Limb (tissue), 2 donors: Measurements from ENCODE around the gene FTL.
"Not testable (repeated sequence)": the region's sequence is repeated elsewhere in the genome, so short reads cannot be mapped to it uniquely, and the experiment has no call there.

Source experiments
- DNase-seq, 2 donors: peaks; one replicate each; pipeline ENCODE4 v3.0.0-alpha.2; 2016; ENCODE audit errors: extremely low spot score in 2 of 2

Gene FTL

GRCh38 chr19:48965040-48965805 lies at the start of gene FTL:
Gene FTL (plus strand): TSS chr19:48965309. CDS start chr19:48965508, 199 bp downstream.
- DNase-seq = peak; percentile 93 to 95

GRCh38 chr19:48915757-48916156 lies 49.4 kb upstream of the FTL start:
- DNase-seq = no peak

DNA sequence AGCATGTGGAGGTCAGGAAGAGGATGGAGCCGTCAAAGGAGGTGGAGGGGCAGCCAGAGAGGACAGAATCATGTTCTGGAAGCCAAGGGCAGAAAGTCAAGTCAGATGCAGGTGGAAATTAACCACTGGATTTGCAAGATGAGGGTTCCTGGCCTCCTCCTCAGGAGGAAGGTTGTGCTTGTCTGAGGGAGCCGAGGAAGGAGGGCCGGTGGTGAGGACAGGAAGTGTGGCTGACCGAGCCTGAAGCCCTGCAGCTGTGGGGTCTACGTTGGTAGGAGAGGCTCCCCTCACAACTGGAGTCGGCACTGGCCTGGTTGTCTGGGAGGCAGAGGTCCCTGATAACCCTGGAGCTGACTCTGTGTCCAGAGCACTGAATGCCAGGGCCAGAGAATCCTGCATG lies 47.0 kb upstream of the FTL start:
- DNase-seq = no peak

GRCh38 chr19:48918801-48919247 lies 46.3 kb upstream of the FTL start:
- DNase-seq = no peak

- DNase-seq = not testable (repeated sequence)
Measured at GRCh38 chr19:48919271-48919670, 45.8 kb upstream of the FTL start.

- DNase-seq = no peak
Measured at GRCh38 chr19:48920949-48921348, 44.2 kb upstream of the FTL start.

- DNase-seq = no peak
Measured at GRCh38 chr19:48921721-48922500, 43.2 kb upstream of the FTL start.

DNA sequence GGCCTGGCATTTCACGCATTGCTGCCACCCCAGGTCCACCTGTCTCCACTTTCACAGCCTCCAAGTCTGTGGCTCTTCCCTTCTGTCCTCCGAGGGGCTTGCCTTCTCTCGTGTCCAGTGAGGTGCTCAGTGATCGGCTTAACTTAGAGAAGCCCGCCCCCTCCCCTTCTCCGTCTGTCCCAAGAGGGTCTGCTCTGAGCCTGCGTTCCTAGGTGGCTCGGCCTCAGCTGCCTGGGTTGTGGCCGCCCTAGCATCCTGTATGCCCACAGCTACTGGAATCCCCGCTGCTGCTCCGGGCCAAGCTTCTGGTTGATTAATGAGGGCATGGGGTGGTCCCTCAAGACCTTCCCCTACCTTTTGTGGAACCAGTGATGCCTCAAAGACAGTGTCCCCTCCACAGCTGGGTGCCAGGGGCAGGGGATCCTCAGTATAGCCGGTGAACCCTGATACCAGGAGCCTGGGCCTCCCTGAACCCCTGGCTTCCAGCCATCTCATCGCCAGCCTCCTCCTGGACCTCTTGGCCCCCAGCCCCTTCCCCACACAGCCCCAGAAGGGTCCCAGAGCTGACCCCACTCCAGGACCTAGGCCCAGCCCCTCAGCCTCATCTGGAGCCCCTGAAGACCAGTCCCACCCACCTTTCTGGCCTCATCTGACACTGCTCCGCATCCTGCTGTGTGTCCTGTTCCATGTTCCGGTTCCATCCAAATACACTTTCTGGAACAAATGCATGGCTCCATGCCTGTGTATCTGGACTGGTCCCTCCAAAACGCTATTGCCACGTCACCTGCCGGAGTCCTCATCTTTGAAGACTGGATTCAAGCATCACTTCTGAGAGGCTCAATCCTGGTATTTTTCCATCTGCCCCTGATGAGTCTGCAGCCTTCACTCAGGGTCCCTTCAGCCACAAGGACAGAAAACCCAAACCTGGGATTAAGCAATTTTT lies 42.3 kb upstream of the FTL start:
- DNase-seq = no peak

DNA sequence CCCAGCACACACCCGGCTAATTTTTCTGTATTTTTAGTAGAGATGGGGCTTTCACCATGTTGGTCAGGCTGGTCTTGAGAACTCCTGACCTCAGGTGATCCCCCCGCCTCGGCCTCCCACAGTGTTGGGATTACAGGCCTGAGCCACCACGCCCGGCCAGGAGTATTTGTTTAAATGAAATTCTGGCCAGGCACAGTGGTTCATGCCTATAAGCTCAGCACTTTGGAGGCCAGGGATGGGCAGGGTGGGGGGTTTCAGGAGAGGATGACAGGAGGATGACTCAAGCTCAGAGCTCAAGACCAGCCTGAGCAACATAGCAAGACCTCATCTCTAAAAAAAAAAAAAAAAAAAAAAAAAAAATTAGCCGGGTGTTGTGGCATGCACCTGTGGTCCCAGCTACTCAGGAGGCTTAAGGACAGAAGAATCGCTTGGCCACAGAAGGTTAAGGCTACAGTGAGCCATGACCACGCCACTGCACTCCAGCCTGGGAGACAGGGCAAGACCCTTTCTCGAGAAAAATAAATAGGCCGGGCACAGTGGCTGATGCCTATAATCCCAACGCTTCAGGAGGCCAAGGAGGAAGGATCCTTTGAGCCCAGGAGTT lies 39.8 kb upstream of the FTL start:
- DNase-seq = no peak

DNA sequence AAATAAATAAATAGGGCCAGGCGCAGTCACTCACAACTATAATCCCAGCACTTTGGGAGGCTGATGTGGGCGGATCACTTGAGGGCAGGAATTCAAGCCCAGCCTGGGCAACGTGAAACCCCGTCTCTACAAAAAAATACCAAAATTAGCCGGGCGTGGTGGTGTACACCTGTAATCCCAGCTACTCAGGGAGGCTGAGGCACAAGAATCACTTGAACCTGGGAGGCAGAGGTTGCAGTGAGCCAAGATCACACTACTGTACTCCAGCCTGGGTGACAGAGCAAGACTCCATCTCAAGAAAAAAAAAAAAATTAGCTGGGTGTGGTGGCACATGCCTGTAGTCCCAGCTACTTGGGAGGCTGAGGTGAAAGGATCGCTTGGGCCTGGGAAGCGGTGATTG lies 39.2 kb upstream of the FTL start:
- DNase-seq = not testable (repeated sequence)

- DNase-seq = no peak
Measured at GRCh38 chr19:48926909-48927308, 38.2 kb upstream of the FTL start.

GRCh38 chr19:48927692-48928091 lies 37.4 kb upstream of the FTL start:
- DNase-seq = not testable (repeated sequence)

DNA sequence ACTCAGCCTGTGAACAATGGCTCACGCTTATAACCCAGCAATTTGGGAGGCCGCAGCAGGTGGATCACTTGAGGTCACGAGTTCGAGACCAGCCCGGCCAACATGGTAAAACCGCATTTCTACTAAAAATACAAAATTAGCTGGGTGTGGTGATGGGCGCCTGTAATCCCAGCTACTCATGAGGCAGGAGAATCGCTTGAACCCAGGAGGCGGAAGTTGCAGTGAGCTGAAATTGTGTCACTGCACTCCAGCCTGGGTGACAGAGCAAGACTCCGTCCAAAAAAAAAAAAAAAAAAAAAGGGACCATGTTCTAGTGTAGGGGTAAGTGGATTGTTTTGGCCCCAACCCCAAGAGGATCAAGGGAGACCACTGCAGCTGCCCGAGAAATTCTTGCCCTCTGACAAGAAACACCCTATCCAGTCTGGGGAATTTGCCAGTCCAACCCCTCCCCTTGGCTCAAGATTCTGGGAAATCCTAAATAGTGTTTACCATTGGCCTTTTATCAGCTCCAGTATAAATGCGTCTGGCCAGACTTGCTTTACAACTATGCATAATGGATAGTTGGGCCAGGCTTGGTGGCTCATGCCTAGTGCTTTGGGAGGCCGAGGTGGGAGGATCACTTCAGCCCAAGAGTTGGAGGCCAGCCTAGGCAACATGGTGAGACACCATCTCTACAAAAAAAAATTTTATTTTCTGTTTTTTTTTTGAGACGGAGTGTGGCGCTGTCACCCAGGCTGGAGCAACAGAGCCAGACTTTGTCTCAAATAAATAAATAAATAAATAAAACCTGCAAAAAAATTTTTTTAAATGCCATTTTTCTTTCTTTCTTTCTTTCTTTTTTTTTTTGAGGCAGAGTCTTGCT lies 36.7 kb upstream of the FTL start:
- no peak for DNase-seq

- DNase-seq = peak; percentile 59 to 86
Measured at GRCh38 chr19:48933382-48933932, 31.7 kb upstream of the FTL start, which contains the start of gene DHDH. Gene DHDH (plus strand): TSS chr19:48933699. CDS start chr19:48933722, 23 bp downstream.

- no peak for DNase-seq
Measured at GRCh38 chr19:48934837-48935236, 30.3 kb upstream of the FTL start.

DNA sequence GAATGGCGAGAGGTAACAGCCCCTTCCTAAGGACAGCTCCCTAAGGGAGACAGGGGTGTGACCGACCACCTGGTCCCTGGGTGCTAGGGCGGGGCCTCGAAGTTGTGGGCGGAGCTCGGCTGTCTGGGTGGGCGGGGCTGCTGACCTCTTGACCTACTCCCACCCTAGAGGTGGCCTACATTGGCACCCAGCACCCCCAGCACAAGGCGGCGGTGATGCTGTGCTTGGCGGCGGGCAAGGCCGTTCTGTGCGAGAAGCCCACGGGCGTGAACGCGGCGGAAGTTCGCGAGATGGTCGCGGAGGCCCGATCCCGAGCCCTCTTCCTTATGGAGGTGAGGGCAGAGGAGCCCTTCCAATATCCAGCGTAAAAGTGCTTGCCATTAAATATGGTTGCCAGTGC lies 29.2 kb upstream of the FTL start:
- DNase-seq = no peak

- no peak for DNase-seq
Measured at GRCh38 chr19:48938256-48938655, 26.9 kb upstream of the FTL start.

GRCh38 chr19:48940902-48941301 lies 24.2 kb upstream of the FTL start:
- DNase-seq = no peak

GRCh38 chr19:48943081-48943480 lies 22.0 kb upstream of the FTL start:
- no peak for DNase-seq

GRCh38 chr19:48945415-48945814 lies 19.7 kb upstream of the FTL start:
- DNase-seq = no peak
